Endothelial cell of umbilical vein (primary cell): ENCODE data around the gene MRPL12.
"Not testable (repeated sequence)": the region's sequence is repeated elsewhere in the genome, so short reads cannot be mapped to it uniquely, and the experiment has no call there.

Source experiments
- EZH2 ChIP-seq: IDR thresholded peaks from 2 replicates; pipeline ENCODE4 v1.6.1; 2012; ENCODE audit warnings: borderline replicate concordance, low read depth, mild to moderate bottlenecking, moderate library complexity, low read length, inconsistent platforms; ENCODE audit not compliant: severe bottlenecking
- JUN ChIP-seq: IDR thresholded peaks from 2 replicates; pipeline ENCODE4 v1.6.1; 2011; ENCODE audit warnings: borderline replicate concordance, low read depth; ENCODE audit not compliant: insufficient read length, insufficient read depth
- POLR2A ChIP-seq: IDR thresholded peaks from 2 replicates; pipeline ENCODE4 v1.6.1; 2012; ENCODE audit warnings: low read depth, mild to moderate bottlenecking, control low read depth, low read length
- POLR2AphosphoS5 ChIP-seq: IDR thresholded peaks from 2 replicates; pipeline ENCODE4 v1.6.1; 2012; ENCODE audit warnings: low read depth, mild to moderate bottlenecking, control low read depth, low read length, moderate library complexity; ENCODE audit not compliant: insufficient read depth
- TF ChIP-seq, protein P1 (sequence below), 2 donors: IDR thresholded peaks; 1 replicate in 1 of 2; 2 replicates in 1 of 2; pipeline ENCODE4 v1.5.1; 2011; ENCODE audit warnings: low read length in 2 of 2, mild to moderate bottlenecking in 2 of 2, moderate library complexity in 2 of 2, control low read depth in 1 of 2, inconsistent platforms in 1 of 2, low read depth in 1 of 2; ENCODE audit not compliant: insufficient read depth in 1 of 2; ENCODE audit errors: extremely low read depth in 1 of 2
- TF ChIP-seq, protein P2 (sequence below): IDR thresholded peaks from 2 replicates; pipeline ENCODE4 v1.6.1; 2011; ENCODE audit not compliant: insufficient read depth, insufficient read length

DNA sequence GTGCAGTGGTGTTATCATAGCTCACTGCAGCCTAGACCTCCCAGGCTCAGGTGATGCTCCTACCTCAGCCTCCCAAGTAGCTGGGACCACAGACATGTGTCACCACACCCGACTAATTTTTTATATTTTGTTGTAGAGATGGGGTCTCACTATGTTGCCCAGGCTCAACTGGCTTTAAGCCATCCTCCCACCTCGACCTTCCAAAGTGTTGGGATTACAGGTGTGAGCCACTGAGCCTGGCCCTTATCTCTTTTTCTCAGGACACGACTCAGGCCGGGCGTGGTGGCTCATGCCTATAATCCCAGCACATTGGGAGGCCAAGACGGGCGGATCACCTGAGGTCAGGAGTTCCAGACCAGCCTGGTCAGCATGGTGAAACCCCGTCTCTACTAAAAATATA lies 36.4 kb downstream of the MRPL12 start:
- not testable (repeated sequence) for TF ChIP-seq POLR2AphosphoS5, EZH2, POLR2A, JUN
- TF ChIP-seq, protein P1, sequence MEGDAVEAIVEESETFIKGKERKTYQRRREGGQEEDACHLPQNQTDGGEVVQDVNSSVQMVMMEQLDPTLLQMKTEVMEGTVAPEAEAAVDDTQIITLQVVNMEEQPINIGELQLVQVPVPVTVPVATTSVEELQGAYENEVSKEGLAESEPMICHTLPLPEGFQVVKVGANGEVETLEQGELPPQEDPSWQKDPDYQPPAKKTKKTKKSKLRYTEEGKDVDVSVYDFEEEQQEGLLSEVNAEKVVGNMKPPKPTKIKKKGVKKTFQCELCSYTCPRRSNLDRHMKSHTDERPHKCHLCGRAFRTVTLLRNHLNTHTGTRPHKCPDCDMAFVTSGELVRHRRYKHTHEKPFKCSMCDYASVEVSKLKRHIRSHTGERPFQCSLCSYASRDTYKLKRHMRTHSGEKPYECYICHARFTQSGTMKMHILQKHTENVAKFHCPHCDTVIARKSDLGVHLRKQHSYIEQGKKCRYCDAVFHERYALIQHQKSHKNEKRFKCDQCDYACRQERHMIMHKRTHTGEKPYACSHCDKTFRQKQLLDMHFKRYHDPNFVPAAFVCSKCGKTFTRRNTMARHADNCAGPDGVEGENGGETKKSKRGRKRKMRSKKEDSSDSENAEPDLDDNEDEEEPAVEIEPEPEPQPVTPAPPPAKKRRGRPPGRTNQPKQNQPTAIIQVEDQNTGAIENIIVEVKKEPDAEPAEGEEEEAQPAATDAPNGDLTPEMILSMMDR (IDR thresholded peaks at IDR 0.05; ENCODE audit: extremely low read depth in 1 of 2, insufficient read depth in 1 of 2, low read depth in 1 of 2, low read length in 2 of 2): not testable (repeated sequence)
- TF ChIP-seq, protein P2, sequence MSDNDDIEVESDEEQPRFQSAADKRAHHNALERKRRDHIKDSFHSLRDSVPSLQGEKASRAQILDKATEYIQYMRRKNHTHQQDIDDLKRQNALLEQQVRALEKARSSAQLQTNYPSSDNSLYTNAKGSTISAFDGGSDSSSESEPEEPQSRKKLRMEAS: not testable (repeated sequence)
